ENCODE measurements around the gene ANKRD1. TPM values are rescaled to one million over a fixed set of nuclear protein-coding genes. Genes with fewer than 3 reads are reported as not detected.

ANKRD1 gene
- total and polyA plus RNA-seq, 12 donors = 1,390 to 8,287 (median 4,440) TPM

- DNase-seq (no peak), ATAC-seq (peak in 6 of 8 donors; percentile 14 to 77 (median 34))
- Histone ChIP-seq H3K27me3 (no peaks in the 10 kb centered on the region), H3K4me3 (no peak overlapping the region), H3K9me3 (no peaks in the 10 kb centered on the region), H3K36me3 (no peaks in the 10 kb centered on the region), H3K27ac (peak overlapping the region in 7 of 10 donors; percentile 13 to 66 (median 38)), H3K4me1 (peaks cover under 1 to 27% (median 14%) of the 10 kb centered on the region in 9 donors)
- intact Hi-C loops (cut with DNase I) = no loop called here
- TF ChIP-seq CTCF (IDR thresholded peaks at IDR 0.05) = no peak
- WGBS, 2 donors = 59 to 63% methylated on average over 5 of the region's 5 CpGs
Measured at GRCh38 chr10:90935581-90936275, 14.8 kb upstream of the ANKRD1 start.

- 18 to 19% methylated on average over 6 of the region's 6 CpGs for WGBS, 2 donors
- Histone ChIP-seq H3K27me3 (no peaks in the 10 kb centered on the region), H3K27ac (peak overlapping the region; percentile 63 to 94 (median 84)), H3K36me3 (no peaks in the 10 kb centered on the region), H3K4me3 (peak overlapping the region in 2 of 10 donors; percentile 10 to 12), H3K9me3 (no peaks in the 10 kb centered on the region), H3K4me1 (peaks cover 10 to 43% (median 31%) of the 10 kb centered on the region in 9 donors)
- TF ChIP-seq CTCF (IDR thresholded peaks at IDR 0.05) = no peak
- peak; percentile 70 to 89 (median 83) for ATAC-seq
- intact Hi-C loops (cut with DNase I) = loop anchor here in 2 of 10 donors (5.0 kb wide), 1 partner anchor 36 kb away; no protein-coding TSS in a partner anchor
- DNase-seq = peak; percentile 55 to 63
Measured at GRCh38 chr10:90930971-90931871, 10.3 kb upstream of the ANKRD1 start.

- H3K4me3 ChIP-seq = peak overlapping the region in 2 of 10 donors; percentile 10 to 12
Measured at GRCh38 chr10:90930070-90930837, 9.4 kb upstream of the ANKRD1 start.

More at GRCh38 chr10:90930070-90930837, 9.4 kb upstream of the ANKRD1 start:
- peak overlapping the region; percentile 63 to 94 (median 84) for H3K27ac ChIP-seq
- ATAC-seq = peak; percentile 79 to 89 (median 86)
- DNase-seq = peak in 1 of 2 donors; percentile 15
- TF ChIP-seq CTCF (IDR thresholded peaks at IDR 0.05) = no peak
- no peaks in the 10 kb centered on the region for H3K27me3 ChIP-seq
- no peaks in the 10 kb centered on the region for H3K36me3 ChIP-seq
- intact Hi-C loops (cut with DNase I) = loop anchor here in 2 of 10 donors (5.0 kb wide), 1 partner anchor 37 kb away; no protein-coding TSS in a partner anchor
- 23 to 24% methylated on average over 5 of the region's 5 CpGs for WGBS, 2 donors
- H3K4me1 ChIP-seq = peaks cover 10 to 36% (median 29%) of the 10 kb centered on the region in 9 donors
- no peaks in the 10 kb centered on the region for H3K9me3 ChIP-seq
